Neural crest cell (in vitro differentiated cells): ENCODE measurements around the gene PPIF. TPM values are rescaled to one million over a fixed set of nuclear protein-coding genes. Genes with fewer than 3 reads are reported as not detected.

ENCODE experiments used
- DNase-seq: peaks from one replicate; pipeline ENCODE4 v3.0.0; 2021; ENCODE audit warnings: low read depth, mixed read lengths, low spot score
- H3K27ac Mint-ChIP-seq: one replicate; pipeline ENCODE4 v1.8.0; 2021; ENCODE audit warnings: mild to moderate bottlenecking, mixed read lengths; ENCODE audit not compliant: unreplicated experiment
- H3K27me3 Mint-ChIP-seq: 2 replicates; pipeline ENCODE4 v1.8.0; 2021; ENCODE audit warnings: low read depth, mild to moderate bottlenecking, mixed read lengths
- H3K36me3 Mint-ChIP-seq: 2 replicates; pipeline ENCODE4 v1.8.0; 2021; ENCODE audit warnings: low read depth, mild to moderate bottlenecking, mixed read lengths
- H3K4me1 Mint-ChIP-seq: 2 replicates; pipeline ENCODE4 v1.8.0; 2021; ENCODE audit warnings: mixed read lengths
- H3K4me3 Mint-ChIP-seq: one replicate; pipeline ENCODE4 v1.8.0; 2021; ENCODE audit warnings: mild to moderate bottlenecking, mixed read lengths
- H3K9me3 Mint-ChIP-seq: 2 replicates; pipeline ENCODE4 v1.8.0; 2021; ENCODE audit warnings: mixed read lengths
- total RNA-seq: library from RNA; stranded (reverse); gene quantifications from 2 replicates; pipeline ENCODE4 v1.2.1, GENCODE V29; 2021
- TF ChIP-seq, protein P1 (sequence below): fragments of 200-600 bp; sonication (generic); conservative IDR thresholded peaks from 2 replicates; pipeline ENCODE4 v1.5.0; 2021; ENCODE audit warnings: antibody characterized with exemption, mild to moderate bottlenecking

The PPIF gene
- total RNA-seq, 1 donor from 2014 or later, result 76.8 TPM

DNA sequence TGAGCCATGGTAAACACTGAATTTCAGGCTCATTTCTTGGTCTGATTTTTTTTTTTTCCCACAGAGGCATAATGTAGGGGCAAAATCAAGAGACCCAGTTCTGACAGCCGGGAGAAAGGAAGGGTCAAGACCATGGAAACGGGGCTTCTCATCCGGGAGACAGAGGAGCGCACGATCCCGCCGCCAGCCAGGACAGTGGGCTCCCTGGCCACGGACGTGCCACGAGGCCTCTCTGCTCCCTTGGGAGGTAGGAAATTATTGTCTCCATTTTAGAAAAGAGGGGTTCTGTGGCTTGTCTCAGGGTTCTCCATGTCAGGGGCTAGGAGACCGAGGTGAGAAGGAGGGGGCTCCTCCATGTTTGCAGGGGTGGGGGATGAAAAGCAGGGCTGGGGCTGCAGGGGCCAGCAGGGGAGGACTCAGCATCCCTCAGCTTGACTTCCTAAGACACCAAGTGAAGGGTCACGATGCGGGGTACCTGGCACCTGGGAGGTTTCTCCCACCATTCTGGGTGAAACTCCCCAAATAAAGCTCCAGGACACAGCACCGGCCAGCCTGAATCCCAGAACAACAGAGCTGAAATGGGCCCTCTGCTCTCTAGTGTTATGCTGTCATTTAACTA lies 37.6 kb downstream of the PPIF start:
- H3K27me3 Mint-ChIP-seq, result no peaks in the 10 kb centered on the region

GRCh38 chr10:79385392-79385795 lies 38.1 kb downstream of the PPIF start:
- no peaks in the 10 kb centered on the region for H3K27me3 Mint-ChIP-seq
- H3K27ac Mint-ChIP-seq, result no peak overlapping the region
- TF ChIP-seq, protein P1, sequence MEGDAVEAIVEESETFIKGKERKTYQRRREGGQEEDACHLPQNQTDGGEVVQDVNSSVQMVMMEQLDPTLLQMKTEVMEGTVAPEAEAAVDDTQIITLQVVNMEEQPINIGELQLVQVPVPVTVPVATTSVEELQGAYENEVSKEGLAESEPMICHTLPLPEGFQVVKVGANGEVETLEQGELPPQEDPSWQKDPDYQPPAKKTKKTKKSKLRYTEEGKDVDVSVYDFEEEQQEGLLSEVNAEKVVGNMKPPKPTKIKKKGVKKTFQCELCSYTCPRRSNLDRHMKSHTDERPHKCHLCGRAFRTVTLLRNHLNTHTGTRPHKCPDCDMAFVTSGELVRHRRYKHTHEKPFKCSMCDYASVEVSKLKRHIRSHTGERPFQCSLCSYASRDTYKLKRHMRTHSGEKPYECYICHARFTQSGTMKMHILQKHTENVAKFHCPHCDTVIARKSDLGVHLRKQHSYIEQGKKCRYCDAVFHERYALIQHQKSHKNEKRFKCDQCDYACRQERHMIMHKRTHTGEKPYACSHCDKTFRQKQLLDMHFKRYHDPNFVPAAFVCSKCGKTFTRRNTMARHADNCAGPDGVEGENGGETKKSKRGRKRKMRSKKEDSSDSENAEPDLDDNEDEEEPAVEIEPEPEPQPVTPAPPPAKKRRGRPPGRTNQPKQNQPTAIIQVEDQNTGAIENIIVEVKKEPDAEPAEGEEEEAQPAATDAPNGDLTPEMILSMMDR, result no peak
- no peaks in the 10 kb centered on the region for H3K9me3 Mint-ChIP-seq
- H3K4me3 Mint-ChIP-seq, result no peak overlapping the region
- no peak for DNase-seq
- H3K4me1 Mint-ChIP-seq, result peaks cover 19% of the 10 kb centered on the region
- no peaks in the 10 kb centered on the region for H3K36me3 Mint-ChIP-seq

More for the DNA sequence above, 37.6 kb downstream of the PPIF start:
- peaks cover 19% of the 10 kb centered on the region for H3K4me1 Mint-ChIP-seq
- H3K9me3 Mint-ChIP-seq, result no peaks in the 10 kb centered on the region
- H3K27ac Mint-ChIP-seq, result no peak overlapping the region
- H3K36me3 Mint-ChIP-seq, result no peaks in the 10 kb centered on the region
- DNase-seq, result peak; percentile 1
- TF ChIP-seq, protein P1, result no peak
- no peak overlapping the region for H3K4me3 Mint-ChIP-seq

DNA sequence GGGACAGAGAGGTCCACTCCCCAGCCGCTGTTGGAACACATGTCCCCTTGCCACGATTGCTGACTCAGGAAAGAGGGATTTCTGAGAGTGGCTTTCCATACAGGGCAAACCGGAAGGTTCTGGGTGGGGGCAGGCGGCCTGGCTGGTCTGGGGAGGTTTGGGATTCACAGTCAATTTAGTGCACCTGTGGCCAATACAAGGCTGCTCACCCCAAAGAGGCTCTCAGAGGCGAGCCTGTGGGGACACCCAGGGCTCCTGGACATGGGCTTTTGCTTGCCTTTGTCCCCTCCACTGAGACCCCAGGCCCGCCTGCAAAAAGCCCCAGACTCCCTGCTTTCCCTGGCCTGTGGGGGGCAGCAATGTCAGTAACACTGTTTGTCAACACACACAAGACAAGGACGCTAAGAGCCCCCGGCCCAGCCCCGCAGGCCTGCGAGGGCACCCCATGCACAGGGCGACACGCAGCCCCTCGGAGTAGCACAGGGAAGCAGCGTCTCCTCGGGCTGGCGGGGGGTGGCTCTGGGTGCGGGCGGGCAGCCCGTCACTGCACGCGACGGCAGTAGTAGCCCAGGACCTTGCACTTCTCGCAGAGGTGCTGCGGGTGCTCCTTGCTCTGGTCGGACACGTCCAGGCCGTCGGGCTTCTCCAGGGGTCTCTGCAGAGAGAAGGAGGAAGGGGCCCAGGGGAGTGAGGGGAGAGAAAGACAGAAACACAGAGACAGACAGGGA lies 38.7 kb downstream of the PPIF start:
- no peak overlapping the region for H3K4me3 Mint-ChIP-seq
- DNase-seq, result peak; percentile 0
- H3K27ac Mint-ChIP-seq, result peak overlapping the region; percentile 71
- peaks cover 19% of the 10 kb centered on the region for H3K4me1 Mint-ChIP-seq
- no peaks in the 10 kb centered on the region for H3K27me3 Mint-ChIP-seq
- TF ChIP-seq, protein P1, result peak; percentile 21
- no peaks in the 10 kb centered on the region for H3K36me3 Mint-ChIP-seq
- H3K9me3 Mint-ChIP-seq, result no peaks in the 10 kb centered on the region

DNA sequence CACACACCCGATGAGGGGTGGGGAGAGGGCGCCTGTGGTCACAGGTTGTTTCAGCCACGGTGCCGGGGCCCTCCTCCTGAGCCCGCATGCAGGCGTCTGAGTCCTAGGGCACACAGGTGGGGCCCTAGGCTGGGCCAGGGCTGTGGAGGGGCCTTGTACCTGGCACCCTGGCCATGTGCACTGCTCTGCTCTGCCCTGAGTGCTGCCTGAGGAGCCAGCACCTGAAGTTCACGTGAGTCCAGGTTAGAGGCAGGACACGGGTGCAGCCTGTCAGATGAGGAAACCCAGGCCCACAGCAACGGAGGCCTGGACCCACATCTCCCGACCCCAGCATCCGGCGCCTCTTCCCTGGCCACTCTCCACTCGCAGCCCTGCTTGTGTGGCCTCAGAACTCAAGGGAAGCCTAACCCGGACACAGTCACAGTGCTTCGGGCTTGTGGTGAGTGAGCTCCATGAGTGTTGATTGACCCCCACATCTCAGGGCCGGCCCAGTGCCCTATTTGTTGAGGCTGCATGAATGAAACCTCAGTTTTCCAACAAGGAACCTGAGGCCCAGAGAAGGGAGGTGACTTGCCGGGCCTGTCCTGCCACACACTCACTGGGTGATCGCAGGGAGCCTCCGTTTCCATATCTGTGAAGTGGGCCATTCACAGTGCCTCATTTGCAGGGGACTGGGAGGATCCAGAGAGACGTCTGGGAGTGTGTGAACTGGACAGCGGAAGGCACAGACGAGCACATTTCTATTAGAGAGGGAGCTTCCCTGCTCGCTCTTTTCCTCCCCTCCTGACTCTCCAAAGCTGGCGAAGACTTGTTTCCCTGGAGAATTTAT lies 39.6 kb downstream of the PPIF start:
- H3K9me3 Mint-ChIP-seq, result no peaks in the 10 kb centered on the region
- TF ChIP-seq, protein P1, result no peak
- no peaks in the 10 kb centered on the region for H3K36me3 Mint-ChIP-seq
- DNase-seq, result peak; percentile 1
- H3K4me1 Mint-ChIP-seq, result peaks cover 16% of the 10 kb centered on the region
- H3K27ac Mint-ChIP-seq, result peak overlapping the region; percentile 71
- H3K27me3 Mint-ChIP-seq, result no peaks in the 10 kb centered on the region
- no peak overlapping the region for H3K4me3 Mint-ChIP-seq

DNA sequence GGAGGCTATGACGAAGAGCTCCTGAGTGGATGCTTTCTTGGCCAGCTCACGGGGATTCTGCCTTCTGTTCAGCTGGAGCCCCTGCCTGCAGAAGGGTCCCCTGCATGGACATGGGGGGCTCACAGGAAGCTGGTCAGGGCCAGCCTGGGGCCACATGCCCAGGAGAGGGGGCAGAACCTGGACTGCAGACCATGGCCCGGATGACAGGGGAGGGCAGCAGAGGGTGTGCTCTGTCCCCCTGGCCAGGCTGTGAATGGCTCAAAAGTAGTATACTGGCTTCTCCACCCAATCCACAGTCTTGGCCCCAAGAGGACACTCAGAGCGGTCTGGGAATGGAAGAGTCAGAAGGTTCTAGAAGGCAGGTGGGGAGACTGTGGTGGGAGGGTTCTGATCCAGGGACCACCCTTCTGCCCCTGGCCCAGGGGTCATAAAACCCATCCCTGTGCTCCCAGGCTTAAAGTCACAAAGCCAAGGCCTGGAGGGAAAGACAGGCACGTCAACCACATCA lies 40.3 kb downstream of the PPIF start:
- Mint-ChIP-seq H3K36me3 (no peaks in the 10 kb centered on the region), H3K27me3 (no peaks in the 10 kb centered on the region), H3K27ac (no peak overlapping the region), H3K4me1 (peaks cover 12% of the 10 kb centered on the region), H3K4me3 (no peak overlapping the region), H3K9me3 (no peaks in the 10 kb centered on the region)
- TF ChIP-seq, protein P1, result no peak
- DNase-seq, result no peak
